HEK293 (cell line): ENCODE data around the gene ERAL1.

ENCODE experiments used
- CTCF ChIA-PET: fragments of 350-600 bp; formaldehyde crosslinking; extraction: SDS; loops from one replicate; lab custom pipeline; 2021; ENCODE audit warnings: antibody characterized with exemption; lab: Yijun Ruan, JAX
- POLR2A ChIA-PET: fragments of 300-600 bp; formaldehyde crosslinking; extraction: SDS; loops from one replicate; lab custom pipeline; 2020; ENCODE audit warnings: antibody characterized with exemption, inconsistent platforms; lab: Yijun Ruan, JAX
- H3K27ac ChIP-seq: fragments of 200-500 bp; sonication (Bioruptor generic); 2 replicates; pipeline ENCODE4 v1.5.1; 2014; ENCODE audit warnings: low read depth, low read length, control low read depth, inconsistent platforms; ENCODE audit errors: extremely low read depth
- H3K36me3 ChIP-seq, 2 experiments: fragments of 200-500 bp in 1 of 2; sonication (Bioruptor generic) in 1 of 2; 1 replicate in 1 of 2; 2 replicates in 1 of 2; pipeline ENCODE4 v1.5.1; 2014 to 2017; ENCODE audit warnings: inconsistent platforms in 2 of 2, low read length in 2 of 2; ENCODE audit not compliant: control insufficient read depth in 2 of 2, insufficient read depth in 1 of 2
- H3K4me1 ChIP-seq: fragments of 200-500 bp; sonication (Bioruptor generic); 2 replicates; pipeline ENCODE4 v1.5.1; 2014; ENCODE audit warnings: mild to moderate bottlenecking, low read length, inconsistent platforms; ENCODE audit not compliant: control insufficient read depth, insufficient read depth
- H3K4me3 ChIP-seq: 2 replicates; pipeline ENCODE4 v1.5.1; 2011; ENCODE audit warnings: low read depth, mild to moderate bottlenecking, control low read depth, low read length, moderate library complexity
- H3K9me3 ChIP-seq: fragments of 200-500 bp; sonication (Bioruptor generic); 2 replicates; pipeline ENCODE4 v1.5.1; 2014; ENCODE audit warnings: low read depth, low read length, inconsistent platforms; ENCODE audit not compliant: control insufficient read depth, insufficient read depth
- KLF1 ChIP-seq: fragments of 450-650 bp; formaldehyde crosslinking; IDR thresholded peaks from 2 replicates; pipeline ENCODE4 v1.5.1; 2016; ENCODE audit warnings: missing biosample characterization, missing genetic modification characterization
- TF ChIP-seq, protein P1 (sequence below): fragments of 450-650 bp; formaldehyde crosslinking; IDR thresholded peaks from 2 replicates; pipeline ENCODE4 v1.5.1; 2016; ENCODE audit warnings: missing biosample characterization, missing genetic modification characterization

ERAL1 gene

DNA sequence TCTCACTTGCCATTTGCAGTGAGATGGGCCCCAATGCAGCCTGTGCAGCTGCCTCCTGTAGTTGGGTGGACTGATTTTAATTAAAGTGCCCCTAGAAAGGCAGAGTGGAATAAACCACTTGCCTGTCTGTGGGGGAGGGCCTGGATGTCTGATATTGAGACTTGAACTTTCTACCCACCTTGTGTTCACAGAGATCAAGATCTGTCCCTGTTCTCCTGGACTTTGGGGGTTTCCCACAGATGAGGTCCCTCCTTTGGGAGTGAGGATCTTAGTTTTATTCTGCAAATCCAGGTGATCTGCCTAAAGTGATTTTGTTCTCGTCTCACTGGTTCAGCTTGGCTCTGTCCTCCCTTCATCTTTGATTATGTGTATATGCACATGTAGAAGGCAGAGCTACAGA lies 55.7 kb downstream of the ERAL1 start:
- no peaks in the 10 kb centered on the region for H3K4me1 ChIP-seq
- POLR2A ChIA-PET = interaction anchor here (1.5 kb wide), 1 partner anchor 184 kb away, joined by 4 read pairs; no protein-coding TSS in a partner anchor
- TF ChIP-seq KLF1 (tag by site-specific recombination) = no peak
- TF ChIP-seq, protein P1, sequence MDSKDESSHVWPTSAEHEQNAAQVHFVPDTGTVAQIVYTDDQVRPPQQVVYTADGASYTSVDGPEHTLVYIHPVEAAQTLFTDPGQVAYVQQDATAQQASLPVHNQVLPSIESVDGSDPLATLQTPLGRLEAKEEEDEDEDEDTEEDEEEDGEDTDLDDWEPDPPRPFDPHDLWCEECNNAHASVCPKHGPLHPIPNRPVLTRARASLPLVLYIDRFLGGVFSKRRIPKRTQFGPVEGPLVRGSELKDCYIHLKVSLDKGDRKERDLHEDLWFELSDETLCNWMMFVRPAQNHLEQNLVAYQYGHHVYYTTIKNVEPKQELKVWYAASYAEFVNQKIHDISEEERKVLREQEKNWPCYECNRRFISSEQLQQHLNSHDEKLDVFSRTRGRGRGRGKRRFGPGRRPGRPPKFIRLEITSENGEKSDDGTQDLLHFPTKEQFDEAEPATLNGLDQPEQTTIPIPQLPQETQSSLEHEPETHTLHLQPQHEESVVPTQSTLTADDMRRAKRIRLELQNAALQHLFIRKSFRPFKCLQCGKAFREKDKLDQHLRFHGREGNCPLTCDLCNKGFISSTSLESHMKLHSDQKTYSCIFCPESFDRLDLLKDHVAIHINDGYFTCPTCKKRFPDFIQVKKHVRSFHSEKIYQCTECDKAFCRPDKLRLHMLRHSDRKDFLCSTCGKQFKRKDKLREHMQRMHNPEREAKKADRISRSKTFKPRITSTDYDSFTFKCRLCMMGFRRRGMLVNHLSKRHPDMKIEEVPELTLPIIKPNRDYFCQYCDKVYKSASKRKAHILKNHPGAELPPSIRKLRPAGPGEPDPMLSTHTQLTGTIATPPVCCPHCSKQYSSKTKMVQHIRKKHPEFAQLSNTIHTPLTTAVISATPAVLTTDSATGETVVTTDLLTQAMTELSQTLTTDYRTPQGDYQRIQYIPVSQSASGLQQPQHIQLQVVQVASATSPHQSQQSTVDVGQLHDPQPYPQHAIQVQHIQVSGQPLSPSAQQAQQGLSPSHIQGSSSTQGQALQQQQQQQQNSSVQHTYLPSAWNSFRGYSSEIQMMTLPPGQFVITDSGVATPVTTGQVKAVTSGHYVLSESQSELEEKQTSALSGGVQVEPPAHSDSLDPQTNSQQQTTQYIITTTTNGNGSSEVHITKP (tag by site-specific recombination) = peak; percentile 87
- no peak overlapping the region for H3K4me3 ChIP-seq
- H3K36me3 ChIP-seq = peaks cover 66 to 97% of the 10 kb centered on the region in 2 experiments
- no peaks in the 10 kb centered on the region for H3K9me3 ChIP-seq
- H3K27ac ChIP-seq = no peak overlapping the region
- CTCF ChIA-PET = interaction anchor here (0.6 to 4.5 kb wide), 14 partner anchors 8 to 401 kb away, joined by 3 to 22 read pairs (median 4); partner anchors contain the start of genes DHRS13, FLOT2 and NEK8
